ENCODE results near the gene EHD4.

The EHD4 gene

DNA sequence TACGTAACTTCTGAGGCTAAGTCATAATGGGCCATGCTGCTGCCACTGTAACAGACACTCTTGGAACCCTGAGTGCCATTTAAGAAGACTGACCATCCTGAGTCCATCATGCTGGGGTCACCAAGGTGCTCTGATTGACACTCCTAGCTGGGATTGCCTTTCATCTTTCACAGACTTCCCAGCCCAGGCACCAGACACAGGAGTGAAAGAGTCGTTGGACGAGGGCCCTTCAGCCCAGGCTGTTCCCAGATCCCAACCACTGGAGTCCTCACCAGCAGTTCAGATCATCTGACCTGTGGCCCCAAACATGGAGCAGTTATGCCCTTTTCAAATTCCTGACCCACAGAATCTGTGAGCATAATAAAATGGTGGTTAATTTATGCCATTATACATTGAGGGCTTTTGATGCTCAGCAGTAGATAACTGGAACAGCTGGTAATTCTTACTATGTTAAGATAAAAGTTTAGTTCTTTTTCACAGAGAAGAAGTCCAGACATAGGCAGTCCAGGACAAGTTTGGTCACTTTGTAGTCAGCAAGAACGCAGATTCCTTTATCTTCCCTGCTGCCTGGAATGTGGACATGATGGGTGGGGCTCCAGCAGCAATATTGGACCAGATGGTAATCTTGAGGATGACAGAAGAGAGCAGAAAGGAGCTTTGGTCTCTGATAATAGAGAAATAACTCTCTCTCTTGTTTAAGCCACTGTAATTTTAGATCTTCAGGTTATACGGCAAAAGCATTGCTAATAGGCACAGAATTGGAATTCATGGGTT is 7.3 kb upstream of the EHD4 start:
- no peak for DNase-seq

DNA sequence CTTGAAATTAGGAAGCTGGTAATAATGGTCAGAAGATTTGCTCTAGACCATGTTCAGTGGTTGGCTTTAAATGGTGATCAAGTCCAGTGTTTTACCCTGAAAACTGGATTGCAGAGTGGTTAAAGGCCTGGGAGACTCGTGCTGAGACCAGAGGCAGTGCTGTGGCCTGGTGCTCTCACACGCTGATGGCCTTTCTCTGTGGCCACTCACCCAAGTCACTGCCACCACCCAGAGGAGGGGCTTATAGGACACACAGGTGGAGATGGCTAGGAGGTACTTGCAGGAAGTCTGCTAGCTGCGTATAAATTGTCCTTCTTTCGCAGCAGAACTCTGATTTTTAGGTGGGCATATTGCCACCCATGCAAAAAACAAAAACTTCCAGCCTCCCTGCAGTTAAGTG is 6.2 kb upstream of the EHD4 start:
- no peak for DNase-seq

GRCh38 chr15:41977757-41978383 is 5.5 kb upstream of the EHD4 start:
- no peak for DNase-seq

DNA sequence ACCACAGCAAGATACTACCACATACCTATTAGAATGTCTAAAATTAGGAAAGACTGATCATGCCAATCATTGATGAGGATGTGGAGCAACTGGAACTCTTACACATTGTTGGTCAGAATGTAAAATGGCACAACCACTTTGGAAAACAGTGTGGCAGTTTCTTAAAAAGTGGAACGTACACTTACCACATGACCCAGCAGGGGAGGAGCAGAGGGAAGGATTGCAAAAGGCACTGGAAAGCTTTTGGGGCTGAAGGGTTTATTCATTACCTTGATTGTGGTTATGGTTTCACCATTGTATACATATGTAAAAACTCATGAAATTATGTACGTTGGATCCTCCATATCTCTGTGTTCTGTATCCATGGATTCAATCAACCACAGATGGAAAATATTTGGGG is 3.3 kb upstream of the EHD4 start:
- DNase-seq: no peak

GRCh38 chr15:41974041-41974440 is 1.7 kb upstream of the EHD4 start:
- no peak for DNase-seq

- no peak for DNase-seq
These were observed 483 bp downstream of the EHD4 start for GRCh38 chr15:41971895-41972252.

DNA sequence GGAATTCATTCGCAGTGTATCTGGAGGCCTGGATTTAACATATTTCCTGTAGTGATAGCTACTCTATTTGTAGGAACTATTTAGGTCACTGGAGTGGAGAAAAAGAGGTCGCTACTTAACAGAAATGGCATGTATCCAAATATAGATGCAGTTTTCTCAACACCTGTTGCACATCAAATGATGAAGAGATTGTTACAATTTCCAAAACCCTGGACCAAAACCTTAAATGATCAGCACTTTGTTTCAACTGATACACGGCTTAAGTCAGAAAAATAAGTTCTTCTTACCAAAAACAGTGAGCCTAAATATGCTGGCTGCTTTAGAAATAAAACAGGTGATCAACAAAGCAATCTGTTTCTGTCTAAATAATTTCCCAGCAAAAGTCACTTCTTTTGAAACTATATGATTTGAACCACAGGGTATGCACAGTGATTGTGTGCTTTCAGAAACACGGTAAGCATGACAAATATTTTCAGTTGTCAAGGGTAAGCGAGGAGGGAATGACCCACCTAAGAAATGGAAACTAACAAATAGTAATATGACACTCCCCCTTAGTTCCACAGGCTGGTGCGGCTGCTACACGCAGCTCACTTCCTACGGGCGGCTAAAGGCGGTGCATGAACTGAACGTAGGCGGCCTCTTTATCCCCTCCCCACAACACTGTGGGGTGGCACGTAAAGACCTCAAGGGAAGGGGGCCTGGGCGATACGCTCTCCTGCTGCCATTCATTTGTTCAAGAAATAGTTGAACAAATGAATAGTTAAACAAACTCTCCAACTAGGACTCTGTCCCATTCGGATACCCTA is 1.1 kb downstream of the EHD4 start:
- DNase-seq: peak; percentile 71

- DNase-seq: no peak
These were observed 1.9 kb downstream of the EHD4 start for GRCh38 chr15:41970456-41970855.

- DNase-seq: no peak
These were observed 2.4 kb downstream of the EHD4 start for GRCh38 chr15:41969851-41970431.

DNA sequence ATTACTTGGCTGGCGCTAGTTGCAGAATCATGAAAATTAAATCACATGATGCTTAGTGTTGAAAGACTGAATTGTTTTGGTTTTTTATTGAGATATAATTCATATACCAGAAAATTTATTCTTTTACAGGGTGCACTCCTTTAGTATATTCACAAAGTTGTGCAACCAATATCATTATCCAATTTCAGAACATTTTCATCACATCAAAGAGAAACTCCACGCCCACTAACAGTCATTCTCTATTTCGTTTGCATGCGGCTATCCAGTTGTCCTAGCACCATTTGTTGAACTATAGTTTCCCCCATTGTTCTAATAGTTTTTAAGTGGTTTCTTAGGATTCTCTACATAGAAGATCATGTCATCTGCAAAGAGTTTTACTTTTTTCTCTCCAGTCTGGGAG is 3.7 kb downstream of the EHD4 start:
- no peak for DNase-seq

GRCh38 chr15:41967506-41968206 is 4.7 kb downstream of the EHD4 start:
- DNase-seq: no peak

DNA sequence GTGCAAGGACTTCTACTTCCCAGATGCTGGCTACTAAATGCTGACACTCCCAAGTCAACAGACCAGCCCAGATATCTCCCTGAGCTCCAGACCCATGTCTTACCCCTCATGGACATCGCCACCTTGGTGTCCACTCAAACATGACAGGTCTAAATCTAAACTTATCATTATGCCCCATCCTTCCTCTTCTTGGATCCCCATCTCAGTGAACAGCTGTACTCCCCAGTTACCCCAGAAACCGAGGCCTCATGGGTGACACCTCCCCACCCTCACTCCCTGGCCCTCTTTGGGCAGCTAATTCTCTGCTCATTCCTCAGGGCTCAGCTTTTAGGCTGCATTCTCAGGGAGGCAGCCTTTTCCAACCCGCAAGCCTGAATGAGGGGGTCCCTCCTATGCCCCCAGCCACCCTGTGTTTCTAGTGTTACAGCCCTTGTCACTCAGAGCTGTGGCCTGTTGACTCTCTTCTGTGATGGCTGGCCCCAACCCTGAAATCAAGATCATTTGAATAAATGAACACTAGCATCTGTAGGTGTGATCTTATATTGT is 5.4 kb downstream of the EHD4 start:
- DNase-seq: no peak

DNA sequence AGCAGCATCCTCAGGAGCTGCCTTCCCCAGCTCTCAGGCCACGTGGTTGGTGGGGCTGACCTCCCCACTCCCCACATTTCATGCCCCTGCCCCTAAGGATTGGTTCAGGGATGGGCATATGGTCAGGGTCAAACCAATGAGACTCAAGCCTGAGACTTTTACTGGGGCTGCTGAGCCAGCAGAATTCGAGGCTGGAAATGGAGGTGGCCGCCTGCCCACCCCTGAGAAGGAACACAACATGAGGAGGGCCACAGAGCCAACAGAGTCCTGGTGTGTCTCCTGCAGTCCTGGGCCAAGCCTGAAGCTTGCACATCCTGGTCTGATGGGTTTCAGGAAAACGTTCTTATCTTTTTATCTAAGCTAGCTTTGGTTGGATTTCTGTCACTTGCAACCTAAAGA is 5.9 kb downstream of the EHD4 start:
- no peak for DNase-seq

- DNase-seq: peak; percentile 77
These were observed 6.6 kb downstream of the EHD4 start for GRCh38 chr15:41965441-41966413.

- DNase-seq: no peak
These were observed 10.7 kb downstream of the EHD4 start for GRCh38 chr15:41961595-41962202.

DNA sequence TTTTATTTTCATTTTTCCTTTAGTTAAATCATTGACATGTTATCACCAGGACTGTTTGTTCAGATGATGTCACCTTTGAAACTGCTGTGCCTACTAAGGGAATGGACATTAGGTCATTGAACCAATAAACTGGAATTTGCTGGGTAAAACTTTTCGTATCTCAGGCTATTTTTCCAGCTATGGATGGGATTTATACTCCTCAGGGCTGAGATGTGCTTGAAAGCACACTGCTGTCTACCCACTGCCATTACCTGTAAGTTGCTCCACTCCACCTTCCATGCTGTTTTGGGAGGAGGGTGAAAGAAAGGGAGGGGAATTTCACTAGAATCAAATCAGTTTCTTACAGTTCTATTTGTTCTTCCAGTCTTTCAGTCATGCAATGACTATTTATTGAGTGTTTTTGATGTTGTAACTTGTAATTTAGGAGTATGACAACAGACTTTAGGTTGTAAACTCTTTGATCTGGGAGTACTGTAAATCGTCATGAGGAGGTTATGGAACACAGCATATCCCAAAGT is 11.3 kb downstream of the EHD4 start:
- DNase-seq: no peak

DNA sequence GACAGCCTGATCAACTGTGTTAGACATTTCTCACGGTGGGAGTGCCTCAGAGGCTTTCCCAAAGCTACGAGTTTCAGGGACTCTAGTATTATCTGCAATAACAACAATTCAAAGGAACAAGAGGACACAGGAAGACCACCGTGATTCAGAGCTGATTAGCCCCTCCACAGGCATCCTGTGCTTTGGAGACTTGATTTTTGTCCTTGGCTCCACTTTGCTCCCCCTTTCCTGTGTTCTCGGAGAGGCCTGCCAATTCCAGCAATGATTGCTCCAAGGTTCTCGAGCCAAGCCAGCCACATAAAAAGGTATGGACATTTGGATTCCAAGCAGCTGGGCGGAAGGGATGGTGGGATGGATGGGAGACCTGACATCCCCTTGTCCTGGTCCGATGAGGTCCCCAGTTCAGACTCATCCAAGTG is 14.3 kb downstream of the EHD4 start:
- no peak for DNase-seq

DNA sequence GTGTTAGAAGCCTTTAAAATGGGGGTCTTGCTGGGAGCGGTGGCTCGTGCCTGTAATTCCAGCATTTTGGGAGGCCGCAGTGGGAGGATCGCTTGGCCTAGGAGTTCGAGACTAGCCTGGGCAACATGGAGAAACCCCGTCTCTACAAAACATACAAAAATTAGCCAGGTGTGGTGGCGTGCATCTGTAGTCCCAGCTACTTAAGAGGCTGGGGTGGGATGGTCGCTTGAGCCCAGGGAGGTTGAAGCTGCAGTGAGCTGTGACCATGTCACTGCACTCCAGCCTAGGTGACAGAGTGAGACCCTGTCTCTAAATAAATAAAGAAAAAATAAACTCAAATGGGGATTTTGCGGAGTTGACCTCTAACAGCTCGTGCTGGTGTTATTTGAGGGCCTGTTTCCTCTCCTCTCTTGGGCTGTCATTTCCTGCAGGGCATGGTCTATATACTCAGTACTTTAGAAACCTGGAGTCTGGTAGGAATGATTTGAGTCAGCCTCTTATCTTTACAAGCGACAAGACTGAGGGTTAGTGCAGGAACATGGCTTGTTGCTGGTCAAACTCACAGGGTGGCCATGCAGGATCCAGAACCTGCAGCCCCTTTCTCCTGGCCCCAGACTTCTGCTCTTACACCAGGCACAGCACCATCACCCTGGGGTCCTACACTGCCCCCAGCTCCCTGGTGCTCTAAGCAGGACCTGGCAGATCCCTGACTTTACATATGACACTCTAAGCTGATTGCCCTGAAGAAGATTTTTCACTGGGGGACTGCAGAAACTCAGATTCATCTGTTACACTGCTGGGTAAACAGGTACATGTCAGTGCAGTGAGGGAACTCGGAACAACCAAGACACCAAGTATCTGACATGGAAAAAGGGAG is 15.1 kb downstream of the EHD4 start:
- DNase-seq: no peak

GRCh38 chr15:41955807-41956525 is 16.4 kb downstream of the EHD4 start:
- no peak for DNase-seq

Data from NCI-H2171 treated with DMSO at 0.1 percent for 48 hours (cell line).